Activated CD8-positive, alpha-beta memory T cell treated with anti-CD3 and anti-CD28 coated beads, Interleukin-2, amount 50 U/mL, for 4 hours (primary cell): ENCODE results near the gene XG.
"Not testable (repeated sequence)": the region's sequence is repeated elsewhere in the genome, so short reads cannot be mapped to it uniquely, and the experiment has no call there.

Experiments
- DNase-seq: peaks from one replicate; pipeline ENCODE4 v3.0.0-alpha.2; 2020

Gene XG

DNA sequence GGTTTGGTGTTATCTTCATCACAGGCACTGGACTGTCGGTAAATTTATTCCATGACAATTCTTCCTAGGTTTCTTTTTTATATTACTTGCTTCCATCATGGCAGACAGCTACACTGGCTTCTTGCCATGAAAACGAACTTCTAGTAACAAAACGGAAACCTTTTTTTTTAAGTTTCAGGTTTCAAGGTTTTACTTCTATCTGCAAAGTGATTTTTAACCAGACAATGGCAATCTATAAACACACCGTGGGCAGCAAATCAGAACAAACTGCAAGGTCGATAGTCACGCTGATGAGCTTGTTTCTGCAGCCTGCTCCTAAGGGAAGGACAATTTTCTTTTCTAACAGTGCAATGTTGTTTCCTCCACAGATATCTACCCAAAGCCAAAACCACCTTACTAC is 29.9 kb downstream of the XG start:
- DNase-seq: no peak

DNA sequence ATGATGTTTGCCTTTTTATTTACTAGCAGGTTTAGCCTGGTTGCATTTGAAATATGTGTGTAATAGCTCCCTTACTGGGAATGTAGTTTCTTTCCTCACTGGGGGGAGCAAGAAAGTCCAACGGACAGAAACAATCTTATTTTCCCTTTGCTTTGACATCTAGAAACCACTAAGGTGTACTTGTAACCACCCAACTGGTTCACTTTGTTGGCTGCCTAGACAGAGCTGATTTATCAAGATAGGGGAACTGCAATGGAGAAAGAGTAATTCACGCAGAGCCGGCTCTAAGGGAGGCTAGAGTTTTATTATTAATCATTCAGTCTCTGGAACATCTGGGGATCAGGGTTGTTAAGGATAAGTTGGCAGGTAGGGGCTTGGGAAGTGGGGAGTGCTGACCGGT is 30.3 kb downstream of the XG start:
- DNase-seq: no peak

DNA sequence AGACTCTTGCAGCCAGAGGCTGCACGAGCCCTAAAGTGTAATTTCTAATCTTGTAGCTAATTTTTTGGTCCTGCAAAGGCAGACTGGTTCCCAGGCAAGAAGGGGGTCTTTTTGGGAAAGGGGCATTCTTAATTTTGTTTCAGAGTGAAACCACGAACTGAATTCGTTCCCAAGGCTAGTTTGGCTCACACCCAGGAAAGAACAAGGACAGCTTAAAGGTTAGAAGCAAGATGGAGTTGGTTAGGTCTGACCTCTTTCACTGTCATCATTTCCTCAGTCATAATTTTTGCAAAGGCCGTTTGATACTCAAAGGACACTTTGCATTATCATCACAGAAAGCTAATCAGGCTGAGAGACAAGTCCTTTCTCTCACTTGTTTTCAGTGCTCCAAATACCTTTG is 30.9 kb downstream of the XG start:
- DNase-seq: no peak

DNA sequence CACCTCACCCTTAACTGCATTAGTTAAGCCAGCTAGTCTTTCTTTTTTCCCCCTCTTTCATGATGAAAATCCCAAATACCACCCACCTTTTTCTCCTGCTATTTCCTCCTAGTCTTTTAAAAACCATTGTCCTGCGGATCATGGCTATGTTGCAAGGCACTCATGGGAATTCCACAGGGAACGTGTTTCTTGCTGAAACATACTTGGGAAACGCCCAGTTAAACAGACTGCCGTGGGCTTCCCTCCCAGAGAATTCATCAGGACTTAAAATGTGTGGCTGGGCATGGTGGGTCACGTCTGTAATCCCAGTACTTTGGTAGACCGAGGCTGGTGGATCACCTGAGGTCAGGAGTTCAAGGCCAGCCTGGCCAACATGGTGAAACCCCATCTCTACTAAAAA is 32.2 kb downstream of the XG start:
- DNase-seq: no peak

DNA sequence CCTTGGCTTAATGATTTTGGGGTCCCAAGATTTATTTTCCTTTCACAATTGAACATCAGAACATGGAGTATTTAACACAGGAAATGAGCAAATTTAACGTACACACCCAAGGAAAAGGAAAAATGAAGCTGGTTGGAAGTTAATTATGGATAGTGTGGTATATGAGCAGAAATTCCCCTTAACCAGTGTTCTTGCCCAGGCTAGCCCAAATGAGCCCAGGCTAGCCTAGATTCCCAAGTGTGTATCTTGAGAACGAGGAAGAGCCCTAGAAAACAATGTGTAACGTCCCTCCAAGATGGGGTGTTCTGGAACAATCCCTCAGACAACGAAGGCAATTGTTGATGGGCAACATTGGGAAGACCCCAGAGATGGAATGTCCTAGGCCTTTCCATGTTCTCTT is 33.7 kb downstream of the XG start:
- DNase-seq: no peak

DNA sequence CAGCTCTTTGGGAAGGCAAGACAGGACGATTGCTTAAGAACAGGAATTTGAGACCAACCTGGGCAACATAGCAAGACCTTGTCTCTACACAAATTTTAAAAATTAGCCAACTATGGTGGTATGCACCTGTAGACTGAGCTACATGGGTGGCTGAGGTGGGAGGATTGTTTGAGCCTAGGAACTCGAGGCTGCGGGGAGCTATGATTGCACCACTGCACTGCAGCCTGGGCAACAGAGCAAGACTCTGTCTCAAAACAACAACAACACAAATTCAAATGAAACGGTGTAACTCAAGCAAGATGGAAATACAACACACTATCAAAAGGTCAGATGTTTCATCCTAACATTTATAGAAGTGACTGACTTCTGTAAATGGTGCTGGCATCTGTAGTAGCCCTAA is 37.1 kb downstream of the XG start:
- no peak for DNase-seq

DNA sequence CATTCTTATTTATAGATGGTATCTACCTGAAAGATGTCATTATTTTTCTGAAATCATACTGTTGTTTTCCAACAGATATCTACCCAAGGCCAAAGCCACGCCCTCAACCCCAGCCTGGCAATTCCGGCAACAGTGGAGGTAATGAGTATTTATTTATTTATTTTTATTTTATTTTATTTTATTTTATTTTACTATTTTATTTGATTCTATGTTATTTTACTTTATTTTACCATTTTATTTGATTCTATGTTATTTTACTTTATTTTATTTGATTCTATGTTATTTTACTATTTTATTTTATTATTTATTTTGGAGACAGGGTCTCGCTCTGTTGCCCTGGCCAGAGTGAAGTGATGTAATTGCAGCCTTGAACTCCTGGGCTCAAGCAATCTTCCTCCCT is 37.7 kb downstream of the XG start:
- DNase-seq: no peak

DNA sequence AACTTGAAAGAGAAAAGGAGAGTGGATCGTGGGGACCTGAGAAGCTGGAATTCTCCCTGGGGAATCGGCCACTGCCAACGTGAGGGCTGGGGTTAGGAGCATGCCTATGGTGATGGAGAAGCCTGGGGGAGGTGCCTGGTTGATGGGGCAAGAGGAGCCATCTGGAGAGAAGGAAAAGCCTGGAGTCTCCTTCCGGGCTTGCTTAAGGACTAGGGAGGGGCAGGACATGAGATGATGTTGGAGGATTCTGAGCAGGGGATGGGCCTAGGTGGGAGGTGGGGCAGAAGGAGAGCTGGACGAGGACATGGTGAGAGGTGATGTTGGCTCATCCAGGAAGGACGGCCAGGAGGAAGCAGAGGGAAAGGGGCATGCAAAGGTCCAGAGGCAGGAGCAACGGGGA is 41.9 kb downstream of the XG start:
- no peak for DNase-seq

DNA sequence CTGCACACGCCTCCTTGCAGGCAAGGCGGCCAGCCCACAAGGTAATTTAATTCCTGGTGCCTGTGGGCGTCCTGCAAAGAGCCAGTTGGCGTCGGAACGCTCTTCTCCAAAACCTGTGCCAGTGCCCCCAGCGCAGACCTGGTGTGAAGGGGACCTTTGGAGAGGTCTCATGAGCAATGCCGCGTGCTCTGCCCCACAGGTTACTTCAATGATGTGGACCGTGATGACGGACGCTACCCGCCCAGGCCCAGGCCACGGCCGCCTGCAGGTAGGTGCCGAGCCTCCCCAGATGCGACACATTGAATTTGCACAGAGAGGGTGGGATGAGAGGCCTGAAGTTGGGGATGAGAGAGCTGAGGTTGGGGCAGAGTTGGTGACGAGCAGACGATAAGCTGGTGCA is 42.5 kb downstream of the XG start:
- DNase-seq: no peak

DNA sequence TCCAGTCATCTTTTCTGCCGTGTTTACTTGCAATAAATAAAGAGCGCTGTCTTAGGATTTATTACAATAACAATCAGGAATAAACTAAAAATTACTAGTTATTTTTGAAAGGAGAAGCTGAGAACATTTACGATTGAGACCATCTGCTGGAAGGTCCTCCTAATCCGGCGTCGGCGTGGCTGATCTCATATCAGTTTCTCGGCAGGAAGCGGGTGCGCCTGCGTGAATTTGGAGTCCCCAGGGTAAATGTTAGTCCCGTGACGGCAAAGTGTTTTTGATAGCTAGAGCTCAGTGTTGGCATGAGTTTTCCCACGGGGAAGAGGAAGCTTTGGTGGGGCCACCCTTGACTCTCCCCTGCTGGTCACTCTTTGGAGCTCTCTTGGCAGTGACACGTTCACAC is 45.0 kb downstream of the XG start:
- DNase-seq: not testable (repeated sequence)

DNA sequence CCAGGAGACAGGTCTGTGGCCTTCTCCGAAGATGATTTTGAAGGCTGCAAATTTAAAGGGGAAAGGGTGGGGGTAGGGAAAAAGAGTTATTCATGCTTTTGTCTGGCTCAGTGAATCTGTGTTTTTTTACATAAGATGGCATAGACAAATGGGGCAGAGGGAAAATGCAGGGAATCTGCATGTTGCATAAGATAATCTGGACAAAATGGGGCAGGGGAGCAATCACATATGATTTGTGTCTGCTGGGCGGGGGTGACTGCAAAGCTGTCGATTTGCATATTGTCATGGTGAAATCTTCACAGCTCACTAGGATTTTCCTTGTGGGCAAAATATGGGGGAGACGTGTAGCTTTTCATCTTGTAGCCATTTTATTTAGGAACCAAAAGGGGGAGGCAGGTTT is 47.5 kb downstream of the XG start:
- DNase-seq: no peak

DNA sequence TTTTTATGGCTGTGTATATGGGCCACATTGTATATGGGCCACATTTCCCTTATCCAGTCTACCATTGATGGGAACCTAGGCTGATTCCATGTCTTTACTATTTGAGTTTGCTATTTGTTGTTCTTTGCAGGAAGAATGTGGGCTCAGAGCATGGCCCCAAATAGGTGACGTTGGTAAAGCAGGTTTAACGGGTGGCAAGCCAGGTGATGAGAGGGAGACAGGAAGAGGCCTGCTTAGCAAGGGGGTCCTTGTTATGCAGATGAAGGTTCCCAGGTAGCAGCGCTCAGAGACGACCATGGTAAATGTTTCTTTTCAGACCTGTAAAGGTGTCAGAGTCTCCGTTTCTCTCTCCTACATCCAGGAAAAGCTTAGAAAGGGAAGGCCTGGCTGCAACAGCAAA is 48.1 kb downstream of the XG start:
- DNase-seq: not testable (repeated sequence)

DNA sequence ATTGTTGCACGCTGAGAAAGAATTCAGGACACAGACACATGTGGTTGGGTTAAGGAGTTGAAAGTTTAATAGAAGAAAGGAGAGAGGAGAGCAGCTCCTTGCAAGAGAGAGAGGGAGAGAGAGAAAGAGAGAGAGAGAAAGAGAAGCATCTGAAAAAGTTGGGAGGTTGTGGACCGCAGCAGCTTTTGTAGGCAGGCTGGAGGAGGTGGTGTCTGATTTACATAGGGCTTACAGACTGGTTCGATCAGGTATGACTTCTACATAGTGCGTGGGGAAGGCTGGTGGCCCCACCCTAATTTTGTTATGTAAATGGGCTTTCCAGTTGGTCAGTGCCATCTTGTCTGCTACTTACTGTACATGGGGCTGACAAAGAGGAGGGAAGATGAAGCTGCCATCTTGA is 49.4 kb downstream of the XG start:
- no peak for DNase-seq

DNA sequence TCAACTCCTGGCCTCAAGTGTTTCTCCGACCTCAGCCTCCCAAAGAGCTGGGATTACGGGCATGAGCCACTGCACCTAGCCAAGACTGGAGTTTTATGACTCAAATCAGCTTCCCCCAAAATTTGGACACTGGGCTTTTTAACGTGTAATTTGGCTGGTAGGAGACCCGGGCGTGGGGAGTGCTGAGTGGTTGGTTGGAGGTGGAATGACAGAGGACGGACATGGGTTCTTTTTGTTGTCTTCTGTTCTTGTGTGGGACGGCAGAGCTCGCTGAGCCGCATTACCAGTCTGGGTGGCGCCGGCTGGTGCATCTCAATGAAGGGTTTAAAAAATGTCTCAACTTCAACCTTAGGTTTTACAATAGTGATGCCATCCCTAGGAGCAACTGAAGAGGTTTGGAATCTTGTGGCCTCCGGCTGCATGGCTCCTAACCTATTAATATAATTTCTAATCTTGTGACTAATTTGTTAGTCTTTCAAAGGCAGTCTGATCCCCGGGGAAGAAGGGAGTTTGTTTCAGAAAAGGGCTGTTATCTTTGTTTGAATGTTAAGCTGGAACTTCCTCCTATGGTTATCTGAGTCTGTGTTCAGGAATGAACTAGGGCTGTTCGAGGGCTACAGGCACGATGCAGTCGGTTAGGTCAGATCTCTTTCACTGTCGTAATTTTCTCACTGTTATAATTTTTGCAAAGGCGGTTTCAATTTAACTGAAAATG is 50.7 kb downstream of the XG start:
- DNase-seq: not testable (repeated sequence)

DNA sequence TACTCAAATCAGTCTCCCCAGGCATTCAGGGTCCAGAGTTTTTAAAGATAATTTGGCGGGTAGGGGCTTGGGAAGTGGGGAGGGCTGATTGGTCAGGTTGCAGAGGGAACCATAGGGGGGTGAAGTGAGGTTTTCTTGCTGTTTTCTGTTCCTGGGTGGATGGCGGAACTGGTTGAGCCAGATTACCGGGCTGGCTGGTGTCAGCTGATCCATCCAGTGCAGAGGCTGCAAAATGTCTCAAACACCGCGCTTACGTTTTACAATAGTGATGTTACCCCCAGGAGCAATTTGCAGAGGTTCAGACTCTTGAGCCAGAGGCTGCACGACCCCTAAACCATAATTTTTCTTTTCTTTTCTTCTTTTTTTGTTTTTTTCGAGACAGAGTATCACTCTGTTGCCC is 51.6 kb downstream of the XG start:
- DNase-seq: not testable (repeated sequence)

DNA sequence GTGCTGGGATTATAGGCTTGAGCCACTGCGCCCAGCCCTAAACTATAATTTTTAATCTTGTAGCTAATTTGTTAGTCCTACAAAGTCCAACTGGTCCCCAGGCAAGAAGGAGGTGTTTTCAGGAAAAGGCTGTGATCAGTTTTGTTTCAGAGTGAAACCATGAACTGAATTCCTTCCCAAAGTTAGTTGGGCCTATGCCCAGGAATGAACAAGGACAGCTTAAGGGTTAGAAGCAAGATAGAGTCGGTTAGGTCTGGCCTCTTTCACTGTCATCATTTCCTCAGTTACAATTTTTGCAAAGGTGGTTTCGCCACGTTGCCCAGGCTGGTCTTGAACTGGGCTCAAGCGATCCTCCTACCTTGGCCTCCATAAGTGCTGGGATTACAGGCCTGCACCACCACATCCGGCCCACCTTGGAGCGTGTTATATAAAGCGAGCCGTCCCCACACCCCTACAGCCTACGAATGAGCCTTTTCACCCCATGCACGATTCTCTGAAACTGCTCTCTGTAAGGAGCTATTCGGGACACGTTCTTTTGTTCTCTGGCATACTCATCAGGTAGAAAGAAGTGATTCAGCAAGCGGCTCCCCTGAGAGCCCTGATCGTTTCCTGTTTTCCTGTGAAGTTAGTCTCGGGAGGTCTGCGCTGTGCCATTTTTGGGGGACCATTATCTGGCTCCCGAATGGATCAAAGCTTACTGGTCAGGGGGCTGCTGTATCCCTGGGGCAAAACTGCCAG is 52.4 kb downstream of the XG start:
- DNase-seq: not testable (repeated sequence)

DNA sequence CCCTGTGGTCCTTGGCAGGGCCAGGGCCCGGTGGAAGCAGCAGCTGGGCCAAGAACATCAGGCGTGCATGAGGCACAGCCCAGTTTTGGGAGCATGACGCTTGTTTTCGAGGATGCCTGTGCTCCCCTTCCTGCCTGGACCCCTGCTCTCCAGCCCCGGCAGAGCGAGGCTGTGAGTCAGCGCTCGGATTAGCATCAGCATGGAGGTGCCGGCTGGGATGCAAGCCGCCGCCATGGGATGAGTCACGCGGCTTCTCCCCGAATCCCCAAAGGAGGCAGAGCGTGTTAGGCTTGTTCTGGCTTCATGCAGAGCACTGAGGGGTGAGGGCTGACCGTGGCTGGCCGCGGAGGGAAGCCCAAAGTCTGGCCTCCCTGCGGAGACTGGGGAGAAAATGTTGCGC is 53.0 kb downstream of the XG start:
- not testable (repeated sequence) for DNase-seq

DNA sequence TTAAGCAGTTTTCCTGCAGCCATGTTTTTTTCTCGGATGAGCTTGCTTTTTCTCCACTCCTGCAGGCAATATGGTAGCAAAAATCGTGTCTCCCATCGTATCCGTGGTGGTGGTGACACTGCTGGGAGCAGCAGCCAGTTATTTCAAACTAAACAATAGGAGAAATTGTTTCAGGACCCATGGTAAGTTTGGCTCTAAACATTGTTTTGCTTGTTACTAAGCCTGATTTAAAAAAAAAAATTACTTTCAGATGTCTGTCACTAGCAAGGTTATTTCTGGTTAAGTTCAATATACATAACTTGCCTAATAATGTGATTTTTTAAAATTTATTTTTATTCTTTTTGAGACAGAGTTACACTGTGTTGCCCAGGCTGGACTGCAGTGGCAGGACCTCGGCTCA is 59.4 kb downstream of the XG start:
- DNase-seq: no peak

DNA sequence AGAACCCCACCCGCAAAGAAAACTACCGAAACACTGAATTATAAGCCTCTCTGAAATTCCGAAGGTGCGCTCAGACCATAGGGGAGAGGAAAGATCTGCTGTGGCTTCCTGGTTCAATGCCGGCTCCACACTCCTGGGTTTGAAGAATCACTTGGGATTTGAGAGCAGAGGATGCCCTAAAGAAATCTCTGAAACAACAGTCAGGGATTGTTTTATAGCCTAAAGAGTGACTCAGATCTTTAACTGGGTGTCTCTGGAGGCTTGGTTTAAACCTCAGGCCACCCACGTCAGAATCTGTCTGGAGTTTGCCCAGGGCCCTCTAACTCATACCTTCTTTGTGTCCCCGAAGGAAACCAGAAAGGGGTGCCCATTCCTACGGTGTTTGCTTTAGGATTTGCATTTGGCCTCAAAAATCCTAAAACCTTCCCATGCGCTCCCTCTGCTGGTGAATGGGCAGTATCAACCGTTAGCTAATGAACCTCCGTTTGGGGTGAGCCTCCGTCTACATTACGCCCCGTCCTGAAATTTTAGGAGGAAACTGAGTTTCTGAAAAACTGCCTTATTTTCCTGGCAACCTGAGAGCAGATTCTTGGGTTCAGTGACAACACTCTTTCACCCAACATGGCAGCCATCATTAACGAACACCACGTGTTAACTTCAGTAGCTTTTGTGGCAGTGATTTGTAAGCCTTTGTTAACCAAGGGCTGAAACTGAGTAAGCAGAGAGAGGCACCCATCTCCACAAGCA is 60.5 kb downstream of the XG start:
- peak; percentile 55 for DNase-seq

DNA sequence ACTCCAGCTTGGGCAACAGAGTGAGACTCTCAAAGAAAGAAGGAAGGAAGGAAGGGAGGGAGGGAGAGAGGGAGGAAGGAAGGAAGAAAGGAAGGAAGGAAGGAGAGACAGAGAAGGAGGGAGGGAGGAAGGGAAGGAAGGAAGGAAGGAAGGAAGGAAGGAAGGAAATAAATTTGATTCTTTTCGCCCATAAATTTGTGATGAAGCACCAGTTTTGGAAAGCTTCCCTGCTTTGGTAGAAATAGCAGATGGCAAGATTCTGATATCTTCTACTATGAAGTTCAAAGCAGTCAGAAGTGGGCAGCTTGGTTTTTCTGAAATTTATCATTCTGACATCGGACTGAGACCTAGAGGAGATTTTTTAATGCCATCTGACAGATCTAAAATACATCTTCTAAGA is 65.2 kb downstream of the XG start:
- no peak for DNase-seq

DNA sequence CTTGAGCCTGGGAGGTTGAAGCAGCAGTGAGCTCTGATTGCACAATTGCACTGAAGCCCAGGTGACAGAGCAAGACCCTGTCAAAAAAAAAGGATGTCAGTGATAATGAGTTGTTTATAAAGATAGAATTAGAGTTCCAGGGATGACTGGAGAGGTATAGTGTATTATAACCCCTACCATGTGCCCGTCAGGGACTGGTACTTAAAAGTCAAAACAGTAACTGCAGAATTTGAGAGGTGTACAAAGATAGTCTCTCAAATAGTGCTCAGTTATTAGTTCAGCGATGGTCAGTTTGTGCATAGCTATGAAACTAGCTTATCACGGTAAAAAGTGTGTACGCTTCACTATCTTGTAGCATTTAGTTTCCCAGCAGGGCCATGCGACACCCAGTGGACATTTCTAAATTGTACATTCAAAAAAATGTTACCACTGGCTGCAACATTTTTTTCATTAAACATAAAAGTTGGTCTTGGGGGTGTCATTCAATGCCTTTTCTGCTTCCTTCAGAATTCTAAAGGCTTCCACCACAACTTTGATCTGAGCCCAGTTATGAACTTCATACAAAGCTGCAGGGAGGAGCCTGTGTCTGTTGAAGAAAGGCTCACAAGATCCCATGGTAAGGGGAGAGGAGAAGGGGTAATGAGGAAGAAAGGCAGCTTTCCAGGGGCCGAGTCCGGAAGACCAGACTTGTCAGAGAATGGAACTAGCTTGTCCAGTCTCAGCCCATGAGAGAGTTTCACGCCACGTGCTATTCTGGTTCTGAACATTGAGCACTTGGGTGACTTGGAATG is 67.7 kb downstream of the XG start:
- DNase-seq: no peak

DNA sequence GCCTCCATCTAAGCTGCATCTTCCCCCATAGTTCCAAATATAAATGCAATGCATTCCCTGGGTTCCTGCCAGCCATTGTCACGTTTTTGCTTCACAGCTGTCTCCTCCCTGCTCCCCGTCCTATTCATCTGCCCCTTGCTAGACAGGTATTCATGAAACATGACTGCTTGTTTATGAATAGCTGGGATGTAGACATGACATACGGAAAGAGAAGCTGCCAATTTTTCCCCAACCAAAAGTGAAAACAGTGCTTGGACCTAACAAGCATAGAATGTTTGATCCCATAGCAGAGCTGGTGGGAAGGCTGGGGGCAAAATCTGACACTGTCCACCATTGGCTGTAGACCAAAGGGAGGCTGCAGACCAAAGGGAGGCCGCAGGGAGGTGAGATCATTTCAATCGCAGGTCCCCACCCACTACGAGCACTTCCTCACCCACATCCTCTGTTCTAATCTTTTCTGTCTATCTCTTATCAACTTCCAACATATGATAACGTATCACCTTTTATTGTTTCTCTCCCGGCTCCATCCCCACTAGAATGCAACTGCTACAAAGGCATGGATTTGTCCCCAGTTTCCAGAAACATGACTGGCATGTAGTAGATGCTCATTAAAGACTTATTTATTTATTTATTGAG is 68.4 kb downstream of the XG start:
- DNase-seq: no peak
